HepG2 (cell line): ENCODE results near the gene KIF22. TPM values are rescaled to one million over a fixed set of nuclear protein-coding genes. Genes with fewer than 3 reads are reported as not detected.

Source experiments
- GATAD2A ChIP-seq: IDR thresholded peaks from 2 replicates; pipeline ENCODE4 v1.6.1; 2016
- MEF2D ChIP-seq: sonication (generic); formaldehyde crosslinking; IDR thresholded peaks from 2 replicates; pipeline ENCODE4 v1.5.1; 2020; ENCODE audit warnings: mild to moderate bottlenecking, missing genetic modification reagents
- POLR2G ChIP-seq: fragments of 200-400 bp; formaldehyde crosslinking; IDR thresholded peaks from 2 replicates; pipeline ENCODE4 v1.6.1; 2018; ENCODE audit warnings: mild to moderate bottlenecking, low read depth, low read length, moderate library complexity
- PRPF4 ChIP-seq: fragments of 200-400 bp; formaldehyde crosslinking; IDR thresholded peaks from 2 replicates; pipeline ENCODE4 v1.6.1; 2016; ENCODE audit warnings: low read length, low read depth; ENCODE audit not compliant: poor library complexity, severe bottlenecking
- RNF2 ChIP-seq: fragments of 450-650 bp; conservative IDR thresholded peaks from 2 replicates; pipeline ENCODE4 v1.6.1; 2016; ENCODE audit warnings: low read depth
- RXRB ChIP-seq: IDR thresholded peaks from 2 replicates; pipeline ENCODE4 v1.6.1; 2016; ENCODE audit warnings: borderline replicate concordance, missing genetic modification reagents, missing compliant biosample characterization
- TEAD2 ChIP-seq: sonication (generic); formaldehyde crosslinking; IDR thresholded peaks from 2 replicates; pipeline ENCODE4 v1.9.0; 2021; ENCODE audit warnings: missing genetic modification reagents
- TEAD3 ChIP-seq: optimal IDR thresholded peaks from 2 replicates; pipeline ENCODE3; 2016; ENCODE audit warnings: borderline replicate concordance
- ZNF337 ChIP-seq: sonication (generic); formaldehyde crosslinking; IDR thresholded peaks from 2 replicates; pipeline ENCODE4 v1.5.1; 2020; ENCODE audit warnings: missing genetic modification reagents, low read depth, mild to moderate bottlenecking, borderline replicate concordance
- ZNF354B ChIP-seq: sonication (generic); formaldehyde crosslinking; IDR thresholded peaks from 2 replicates; pipeline ENCODE4 v1.8.0; 2022; ENCODE audit warnings: mild to moderate bottlenecking, missing genetic modification reagents
- ZNF558 ChIP-seq: sonication (generic); formaldehyde crosslinking; IDR thresholded peaks from 2 replicates; pipeline ENCODE4 v1.9.0; 2022; ENCODE audit warnings: mild to moderate bottlenecking, missing genetic modification reagents, borderline replicate concordance
- ZNF839 ChIP-seq: sonication (generic); formaldehyde crosslinking; IDR thresholded peaks from 2 replicates; pipeline ENCODE4 v1.4.0; 2020; ENCODE audit warnings: missing genetic modification reagents, mild to moderate bottlenecking, borderline replicate concordance
- polyA plus RNA-seq, 8 experiments: library from polyadenylated mRNA; depleted of rRNA in 3 of 8; stranded (reverse) in 7 of 8; unstranded in 1 of 8; fragments of >200 nt; fragmentation: Illumina TruSeq in 4 of 8; extraction: Trizol in 4 of 8; gene quantifications; 2 replicates each; pipeline versions ENCODE4 v1.2.1 to v1.2.3, GENCODE V29; 2011 to 2016; ENCODE audit warnings: low read depth in 4 of 8, missing spikeins in 1 of 8, mixed read lengths in 1 of 8; ENCODE audit not compliant: insufficient read depth in 1 of 8
- total RNA-seq, 5 experiments: library from RNA; depleted of rRNA; stranded (reverse); fragments of >200 nt; fragmentation: Illumina TruSeq; extraction: Trizol; gene quantifications; 2 replicates each; pipeline ENCODE4 v1.2.3, GENCODE V29; 2016; ENCODE audit warnings: low read depth in 1 of 5
- TF ChIP-seq, protein P1 (sequence below), 2 experiments: sonication (generic) in 1 of 2; formaldehyde crosslinking in 1 of 2; IDR thresholded peaks; 2 replicates each; pipeline versions ENCODE4 v1.6.1 to v1.9.0; 2014 to 2022; ENCODE audit warnings: antibody characterized with exemption in 1 of 2, borderline replicate concordance in 1 of 2, inconsistent platforms in 1 of 2, low read depth in 1 of 2, missing genetic modification reagents in 1 of 2
- TF ChIP-seq, protein P2 (sequence below): sonication (generic); formaldehyde crosslinking; IDR thresholded peaks from 2 replicates; pipeline ENCODE4 v1.8.0; 2023; ENCODE audit warnings: mild to moderate bottlenecking, missing genetic modification reagents
- TF ChIP-seq, protein P3 (sequence below): sonication (generic); formaldehyde crosslinking; IDR thresholded peaks from 2 replicates; pipeline ENCODE4 v1.4.0; 2020; ENCODE audit warnings: low read depth, mild to moderate bottlenecking, missing genetic modification reagents
- TF ChIP-seq, protein P4 (sequence below): IDR thresholded peaks from 2 replicates; pipeline ENCODE4 v1.6.1; 2016
- TF ChIP-seq, protein P5 (sequence below): sonication (generic); formaldehyde crosslinking; IDR thresholded peaks from 2 replicates; pipeline ENCODE4 v1.8.0; 2022; ENCODE audit warnings: missing genetic modification reagents, mild to moderate bottlenecking, borderline replicate concordance

KIF22 gene
- total and polyA plus RNA-seq, 2 of the 13 experiments (the other 11 are each of a cell fraction or from before 2014, with no cell fraction given), result 95.8 to 118 TPM

DNA sequence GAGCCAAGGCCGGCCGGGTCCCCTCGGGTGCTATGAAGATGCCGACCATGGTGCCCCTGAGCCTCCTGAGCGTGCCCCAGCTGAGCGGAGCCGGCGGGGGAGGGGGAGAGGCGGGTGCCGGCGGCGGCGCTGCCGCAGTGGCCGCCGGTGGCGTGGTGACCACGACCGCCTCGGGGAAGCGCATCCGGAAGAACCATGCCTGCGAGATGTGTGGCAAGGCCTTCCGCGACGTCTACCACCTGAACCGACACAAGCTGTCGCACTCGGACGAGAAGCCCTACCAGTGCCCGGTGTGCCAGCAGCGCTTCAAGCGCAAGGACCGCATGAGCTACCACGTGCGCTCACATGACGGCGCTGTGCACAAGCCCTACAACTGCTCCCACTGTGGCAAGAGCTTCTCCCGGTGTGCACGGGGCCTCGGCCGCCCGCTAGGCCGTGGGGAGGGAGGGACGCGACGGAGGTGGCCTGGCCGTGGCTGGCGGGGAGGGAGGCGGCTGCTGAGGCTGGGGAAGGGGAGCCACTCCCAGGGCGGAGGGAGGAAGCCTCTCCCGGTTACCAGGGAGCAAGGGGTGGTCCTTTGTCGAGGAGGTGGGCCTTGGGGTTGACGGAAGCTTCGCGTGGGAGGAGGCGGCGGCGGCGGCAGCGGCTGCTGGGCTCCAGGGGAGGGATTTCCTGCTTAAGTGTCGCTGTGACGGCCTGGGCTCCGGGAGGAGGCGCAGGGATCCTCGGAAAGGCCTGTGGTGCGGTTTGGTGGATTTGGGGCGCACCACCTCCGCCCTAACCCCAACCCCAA, 17.1 kb downstream of the KIF22 start (continued):
- peak; percentile 62; the same call in 1 of the 2 replicates for TF ChIP-seq POLR2G
- peak; percentile 36; the same call in 1 of the 2 replicates for TF ChIP-seq RXRB (CRISPR knock-in tag)
- TF ChIP-seq, protein P1, sequence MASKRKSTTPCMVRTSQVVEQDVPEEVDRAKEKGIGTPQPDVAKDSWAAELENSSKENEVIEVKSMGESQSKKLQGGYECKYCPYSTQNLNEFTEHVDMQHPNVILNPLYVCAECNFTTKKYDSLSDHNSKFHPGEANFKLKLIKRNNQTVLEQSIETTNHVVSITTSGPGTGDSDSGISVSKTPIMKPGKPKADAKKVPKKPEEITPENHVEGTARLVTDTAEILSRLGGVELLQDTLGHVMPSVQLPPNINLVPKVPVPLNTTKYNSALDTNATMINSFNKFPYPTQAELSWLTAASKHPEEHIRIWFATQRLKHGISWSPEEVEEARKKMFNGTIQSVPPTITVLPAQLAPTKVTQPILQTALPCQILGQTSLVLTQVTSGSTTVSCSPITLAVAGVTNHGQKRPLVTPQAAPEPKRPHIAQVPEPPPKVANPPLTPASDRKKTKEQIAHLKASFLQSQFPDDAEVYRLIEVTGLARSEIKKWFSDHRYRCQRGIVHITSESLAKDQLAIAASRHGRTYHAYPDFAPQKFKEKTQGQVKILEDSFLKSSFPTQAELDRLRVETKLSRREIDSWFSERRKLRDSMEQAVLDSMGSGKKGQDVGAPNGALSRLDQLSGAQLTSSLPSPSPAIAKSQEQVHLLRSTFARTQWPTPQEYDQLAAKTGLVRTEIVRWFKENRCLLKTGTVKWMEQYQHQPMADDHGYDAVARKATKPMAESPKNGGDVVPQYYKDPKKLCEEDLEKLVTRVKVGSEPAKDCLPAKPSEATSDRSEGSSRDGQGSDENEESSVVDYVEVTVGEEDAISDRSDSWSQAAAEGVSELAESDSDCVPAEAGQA (IDR thresholded peaks at IDR 0.05; ENCODE audit: low read depth), result no peak
- TF ChIP-seq, protein P1 (CRISPR knock-in tag; IDR thresholded peaks at IDR 0.05; ENCODE audit: borderline replicate concordance), result peak; percentile 93
- TF ChIP-seq ZNF354B (CRISPR knock-in tag), result peak; percentile 88; the same call in 1 of the 2 replicates
- TF ChIP-seq, protein P2, sequence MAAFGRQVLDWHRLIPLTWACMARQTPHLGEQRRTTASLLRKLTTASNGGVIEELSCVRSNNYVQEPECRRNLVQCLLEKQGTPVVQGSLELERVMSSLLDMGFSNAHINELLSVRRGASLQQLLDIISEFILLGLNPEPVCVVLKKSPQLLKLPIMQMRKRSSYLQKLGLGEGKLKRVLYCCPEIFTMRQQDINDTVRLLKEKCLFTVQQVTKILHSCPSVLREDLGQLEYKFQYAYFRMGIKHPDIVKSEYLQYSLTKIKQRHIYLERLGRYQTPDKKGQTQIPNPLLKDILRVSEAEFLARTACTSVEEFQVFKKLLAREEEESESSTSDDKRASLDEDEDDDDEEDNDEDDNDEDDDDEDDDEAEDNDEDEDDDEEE (CRISPR knock-in tag), result peak; percentile 99
- TF ChIP-seq PRPF4, result no peak
- TF ChIP-seq TEAD3 (CRISPR knock-in tag), result peak; percentile 78
- TF ChIP-seq, protein P3, sequence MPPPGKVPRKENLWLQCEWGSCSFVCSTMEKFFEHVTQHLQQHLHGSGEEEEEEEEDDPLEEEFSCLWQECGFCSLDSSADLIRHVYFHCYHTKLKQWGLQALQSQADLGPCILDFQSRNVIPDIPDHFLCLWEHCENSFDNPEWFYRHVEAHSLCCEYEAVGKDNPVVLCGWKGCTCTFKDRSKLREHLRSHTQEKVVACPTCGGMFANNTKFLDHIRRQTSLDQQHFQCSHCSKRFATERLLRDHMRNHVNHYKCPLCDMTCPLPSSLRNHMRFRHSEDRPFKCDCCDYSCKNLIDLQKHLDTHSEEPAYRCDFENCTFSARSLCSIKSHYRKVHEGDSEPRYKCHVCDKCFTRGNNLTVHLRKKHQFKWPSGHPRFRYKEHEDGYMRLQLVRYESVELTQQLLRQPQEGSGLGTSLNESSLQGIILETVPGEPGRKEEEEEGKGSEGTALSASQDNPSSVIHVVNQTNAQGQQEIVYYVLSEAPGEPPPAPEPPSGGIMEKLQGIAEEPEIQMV (CRISPR knock-in tag), result peak; percentile 96
- peak; percentile 85; the same call in 1 of the 2 replicates for TF ChIP-seq ZNF337 (CRISPR knock-in tag)
- peak; percentile 98 for TF ChIP-seq TEAD2 (CRISPR knock-in tag)
- TF ChIP-seq MEF2D (CRISPR knock-in tag), result peak; percentile 98
- TF ChIP-seq ZNF558, result peak; percentile 99
- TF ChIP-seq, protein P4, sequence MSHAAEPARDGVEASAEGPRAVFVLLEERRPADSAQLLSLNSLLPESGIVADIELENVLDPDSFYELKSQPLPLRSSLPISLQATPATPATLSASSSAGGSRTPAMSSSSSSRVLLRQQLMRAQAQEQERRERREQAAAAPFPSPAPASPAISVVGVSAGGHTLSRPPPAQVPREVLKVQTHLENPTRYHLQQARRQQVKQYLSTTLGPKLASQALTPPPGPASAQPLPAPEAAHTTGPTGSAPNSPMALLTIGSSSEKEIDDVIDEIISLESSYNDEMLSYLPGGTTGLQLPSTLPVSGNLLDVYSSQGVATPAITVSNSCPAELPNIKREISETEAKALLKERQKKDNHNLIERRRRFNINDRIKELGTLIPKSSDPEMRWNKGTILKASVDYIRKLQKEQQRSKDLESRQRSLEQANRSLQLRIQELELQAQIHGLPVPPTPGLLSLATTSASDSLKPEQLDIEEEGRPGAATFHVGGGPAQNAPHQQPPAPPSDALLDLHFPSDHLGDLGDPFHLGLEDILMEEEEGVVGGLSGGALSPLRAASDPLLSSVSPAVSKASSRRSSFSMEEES (CRISPR knock-in tag), result peak; percentile 94
- TF ChIP-seq ZNF839, result peak; percentile 98
- TF ChIP-seq RNF2, result peak; percentile 98
- TF ChIP-seq, protein P5, sequence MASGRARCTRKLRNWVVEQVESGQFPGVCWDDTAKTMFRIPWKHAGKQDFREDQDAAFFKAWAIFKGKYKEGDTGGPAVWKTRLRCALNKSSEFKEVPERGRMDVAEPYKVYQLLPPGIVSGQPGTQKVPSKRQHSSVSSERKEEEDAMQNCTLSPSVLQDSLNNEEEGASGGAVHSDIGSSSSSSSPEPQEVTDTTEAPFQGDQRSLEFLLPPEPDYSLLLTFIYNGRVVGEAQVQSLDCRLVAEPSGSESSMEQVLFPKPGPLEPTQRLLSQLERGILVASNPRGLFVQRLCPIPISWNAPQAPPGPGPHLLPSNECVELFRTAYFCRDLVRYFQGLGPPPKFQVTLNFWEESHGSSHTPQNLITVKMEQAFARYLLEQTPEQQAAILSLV (CRISPR knock-in tag), result peak; percentile 99
- peak; percentile 75 for TF ChIP-seq GATAD2A (CRISPR knock-in tag)
